Neural progenitor cell (in vitro differentiated cells): Measurements from ENCODE around the gene KLRF1. TPM values are rescaled to one million over a fixed set of nuclear protein-coding genes. Genes with fewer than 3 reads are reported as not detected.
A peak's percentile ranks its signal among the peaks of the same experiment; 100 is the strongest.

Experiments used
- DNase-seq: peaks from one replicate; pipeline ENCODE4 v3.0.0-alpha.2; 2016; ENCODE audit warnings: low spot score
- H2AFZ ChIP-seq: fragments of 200-600 bp; sonication (generic); replicated peaks from 2 replicates; pipeline ENCODE4 v1.6.1; 2016; ENCODE audit warnings: antibody characterized with exemption
- H3F3A ChIP-seq: fragments of 200-600 bp; sonication (generic); 2 replicates; pipeline ENCODE4 v1.6.1; 2016; ENCODE audit warnings: antibody characterized with exemption, low read depth
- H3K27ac ChIP-seq: fragments of 200-600 bp; sonication (generic); 2 replicates; pipeline ENCODE4 v1.5.1; 2016; ENCODE audit warnings: mild to moderate bottlenecking
- H3K27me3 ChIP-seq: fragments of 200-600 bp; sonication (generic); 2 replicates; pipeline ENCODE4 v1.6.1; 2016; ENCODE audit warnings: mild to moderate bottlenecking, moderate library complexity
- H3K36me3 ChIP-seq: fragments of 200-600 bp; sonication (generic); 2 replicates; pipeline ENCODE4 v1.5.1; 2016
- H3K4me1 ChIP-seq: fragments of 200-600 bp; sonication (generic); 2 replicates; pipeline ENCODE4 v1.6.1; 2016; ENCODE audit warnings: mixed run types
- H3K4me2 ChIP-seq: fragments of 200-600 bp; sonication (generic); 2 replicates; pipeline ENCODE4 v1.6.1; 2016
- H3K4me3 ChIP-seq: fragments of 200-600 bp; sonication (generic); 2 replicates; pipeline ENCODE4 v1.5.1; 2016
- H3K79me2 ChIP-seq: fragments of 200-600 bp; sonication (generic); 2 replicates; pipeline ENCODE4 v1.6.1; 2016; ENCODE audit warnings: low read depth
- H3K9ac ChIP-seq: fragments of 200-600 bp; sonication (generic); 2 replicates; pipeline ENCODE4 v1.6.1; 2016
- H3K9me3 ChIP-seq: fragments of 200-600 bp; sonication (generic); 2 replicates; pipeline ENCODE4 v1.5.1; 2016; ENCODE audit warnings: low read depth
- H4K20me1 ChIP-seq: fragments of 200-600 bp; sonication (generic); 2 replicates; pipeline ENCODE4 v1.6.1; 2016; ENCODE audit warnings: low read depth
- H3K27ac Mint-ChIP-seq: 3 replicates; pipeline ENCODE4 v1.8.0; 2021; ENCODE audit warnings: mixed read lengths
- H3K27me3 Mint-ChIP-seq: 2 replicates; pipeline ENCODE4 v1.8.0; 2022; ENCODE audit warnings: low read depth, mild to moderate bottlenecking, inconsistent platforms, moderate library complexity, mixed read lengths; ENCODE audit not compliant: insufficient read depth
- H3K36me3 Mint-ChIP-seq: 3 replicates; pipeline ENCODE4 v1.8.0; 2021; ENCODE audit warnings: mixed read lengths
- H3K4me1 Mint-ChIP-seq: 3 replicates; pipeline ENCODE4 v1.8.0; 2021; ENCODE audit warnings: mixed read lengths
- H3K4me3 Mint-ChIP-seq: 3 replicates; pipeline ENCODE4 v1.8.0; 2021; ENCODE audit warnings: mild to moderate bottlenecking, moderate library complexity, mixed read lengths
- H3K9me3 Mint-ChIP-seq: 3 replicates; pipeline ENCODE4 v1.8.0; 2020; ENCODE audit warnings: mixed read lengths
- EZH2 ChIP-seq: fragments of 200-600 bp; sonication (generic); IDR thresholded peaks from 2 replicates; pipeline ENCODE4 v1.6.1; 2017; ENCODE audit warnings: antibody characterized with exemption, mild to moderate bottlenecking, moderate library complexity
- EZH2phosphoT487 ChIP-seq: fragments of 200-600 bp; sonication (generic); IDR thresholded peaks from 2 replicates; pipeline ENCODE4 v1.6.1; 2017; ENCODE audit warnings: antibody characterized with exemption
- total RNA-seq: library from RNA; depleted of rRNA; stranded (reverse); fragments of >200 nt; gene quantifications from 2 replicates; pipeline ENCODE4 v1.2.3, GENCODE V29; 2015; ENCODE audit warnings: low replicate concordance
- TF ChIP-seq, protein P1 (sequence below): fragments of 200-600 bp; sonication (generic); IDR thresholded peaks from 2 replicates; pipeline ENCODE4 v1.5.1; 2017; ENCODE audit warnings: antibody characterized with exemption, mild to moderate bottlenecking

Gene KLRF1
- total RNA-seq, 1 donor from 2014 or later, result not detected

GRCh38 chr12:9796346-9796745 is 30.9 kb upstream of the KLRF1 start:
- Histone ChIP-seq H4K20me1 (no peaks in the 10 kb centered on the region), H3K27ac (no peak overlapping the region), H3K9ac (no peak overlapping the region), H2AFZ (no peak overlapping the region), H3K36me3 (no peaks in the 10 kb centered on the region), H3K79me2 (no peaks in the 10 kb centered on the region), H3K9me3 (no peaks in the 10 kb centered on the region), H3K4me3 (no peak overlapping the region), H3F3A (no peaks in the 10 kb centered on the region), H3K27me3 (no peaks in the 10 kb centered on the region), H3K4me1 (no peaks in the 10 kb centered on the region), H3K4me2 (no peak overlapping the region)
- DNase-seq, result no peak
- Mint-ChIP-seq H3K27me3 (no peaks in the 10 kb centered on the region), H3K4me3 (no peak overlapping the region), H3K9me3 (no peaks in the 10 kb centered on the region), H3K36me3 (no peaks in the 10 kb centered on the region), H3K27ac (no peak overlapping the region), H3K4me1 (no peaks in the 10 kb centered on the region)
- no peak for TF ChIP-seq EZH2
- TF ChIP-seq, protein P1, sequence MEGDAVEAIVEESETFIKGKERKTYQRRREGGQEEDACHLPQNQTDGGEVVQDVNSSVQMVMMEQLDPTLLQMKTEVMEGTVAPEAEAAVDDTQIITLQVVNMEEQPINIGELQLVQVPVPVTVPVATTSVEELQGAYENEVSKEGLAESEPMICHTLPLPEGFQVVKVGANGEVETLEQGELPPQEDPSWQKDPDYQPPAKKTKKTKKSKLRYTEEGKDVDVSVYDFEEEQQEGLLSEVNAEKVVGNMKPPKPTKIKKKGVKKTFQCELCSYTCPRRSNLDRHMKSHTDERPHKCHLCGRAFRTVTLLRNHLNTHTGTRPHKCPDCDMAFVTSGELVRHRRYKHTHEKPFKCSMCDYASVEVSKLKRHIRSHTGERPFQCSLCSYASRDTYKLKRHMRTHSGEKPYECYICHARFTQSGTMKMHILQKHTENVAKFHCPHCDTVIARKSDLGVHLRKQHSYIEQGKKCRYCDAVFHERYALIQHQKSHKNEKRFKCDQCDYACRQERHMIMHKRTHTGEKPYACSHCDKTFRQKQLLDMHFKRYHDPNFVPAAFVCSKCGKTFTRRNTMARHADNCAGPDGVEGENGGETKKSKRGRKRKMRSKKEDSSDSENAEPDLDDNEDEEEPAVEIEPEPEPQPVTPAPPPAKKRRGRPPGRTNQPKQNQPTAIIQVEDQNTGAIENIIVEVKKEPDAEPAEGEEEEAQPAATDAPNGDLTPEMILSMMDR, result no peak

DNA sequence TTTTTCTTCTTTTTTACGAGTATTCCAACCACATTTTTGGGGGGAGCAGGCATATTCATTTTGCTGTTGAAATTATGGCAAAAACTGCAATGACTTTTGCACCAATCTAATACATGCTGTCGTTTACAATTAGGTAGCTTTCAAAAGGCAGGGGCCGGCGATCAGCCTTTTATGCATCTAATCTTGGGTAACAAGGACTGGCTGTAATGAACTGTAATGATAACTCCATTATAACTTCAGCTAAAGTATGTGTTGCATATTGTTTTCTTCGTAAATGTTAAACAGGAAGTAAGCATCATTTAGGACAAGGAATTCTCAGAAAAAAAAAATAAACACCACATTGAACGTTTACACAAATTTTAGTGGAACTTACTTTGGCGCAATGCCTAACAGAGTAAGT is 30.3 kb upstream of the KLRF1 start:
- H3K27ac ChIP-seq, result no peak overlapping the region

DNA sequence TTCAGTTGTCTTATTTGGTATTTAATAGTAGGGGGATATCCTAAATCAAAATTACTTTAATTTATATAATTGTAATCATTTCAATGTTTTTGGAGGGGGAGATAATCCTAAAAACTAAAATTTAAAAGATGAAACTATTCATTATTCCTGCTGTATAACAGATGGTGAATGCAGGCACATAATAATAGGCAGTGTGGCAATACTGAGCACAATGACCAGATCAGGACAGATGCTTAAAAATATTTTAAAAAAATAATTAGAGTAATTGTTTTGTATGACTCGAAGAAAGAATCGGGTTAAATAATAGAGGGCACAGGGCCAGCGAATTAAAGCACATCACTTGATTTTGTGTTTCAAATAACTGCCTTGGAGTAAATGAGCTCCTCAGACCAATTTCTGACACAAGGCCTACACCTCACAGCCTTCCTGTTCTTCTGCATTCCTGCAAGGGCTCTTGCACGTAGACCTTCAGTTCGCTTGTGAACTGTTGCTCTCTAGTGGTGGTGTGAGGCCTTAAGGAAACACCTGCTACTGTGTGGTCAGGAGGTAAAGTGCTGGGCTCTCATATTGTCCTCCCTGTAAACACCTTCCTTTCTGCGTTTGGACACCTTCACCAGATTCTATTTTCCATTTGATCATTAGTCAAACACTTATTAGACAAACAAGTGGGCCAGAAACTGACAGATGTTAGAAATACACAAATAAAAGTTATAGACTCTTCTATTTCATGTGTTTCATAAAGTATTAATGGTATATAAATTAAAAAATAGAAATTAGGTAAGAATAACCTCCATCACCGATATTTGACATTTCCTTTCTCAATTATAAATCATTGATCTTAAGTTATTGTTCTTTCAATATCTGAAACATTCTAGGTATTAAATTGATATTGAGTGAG is 29.3 kb upstream of the KLRF1 start:
- H3K4me2 ChIP-seq, result no peak overlapping the region
- Mint-ChIP-seq H3K4me3 (no peak overlapping the region), H3K36me3 (no peaks in the 10 kb centered on the region), H3K4me1 (no peaks in the 10 kb centered on the region), H3K27ac (no peak overlapping the region), H3K9me3 (no peaks in the 10 kb centered on the region), H3K27me3 (no peaks in the 10 kb centered on the region)
- no peak overlapping the region for H3K27ac ChIP-seq
- TF ChIP-seq, protein P1, result peak; percentile 63
- TF ChIP-seq EZH2phosphoT487 (no peak), EZH2 (no peak)
- no peaks in the 10 kb centered on the region for H3K27me3 ChIP-seq
- no peaks in the 10 kb centered on the region for H3K9me3 ChIP-seq
- no peak overlapping the region for H3K4me3 ChIP-seq
- no peaks in the 10 kb centered on the region for H3K79me2 ChIP-seq
- H3F3A ChIP-seq, result no peaks in the 10 kb centered on the region
- H2AFZ ChIP-seq, result no peak overlapping the region
- no peaks in the 10 kb centered on the region for H3K4me1 ChIP-seq
- H4K20me1 ChIP-seq, result no peaks in the 10 kb centered on the region
- DNase-seq, result peak; percentile 82
- no peak overlapping the region for H3K9ac ChIP-seq
- H3K36me3 ChIP-seq, result no peaks in the 10 kb centered on the region

More for the DNA sequence above, 30.3 kb upstream of the KLRF1 start:
- Histone ChIP-seq H4K20me1 (no peaks in the 10 kb centered on the region), H2AFZ (no peak overlapping the region), H3K4me3 (no peak overlapping the region), H3K4me2 (no peak overlapping the region), H3K9me3 (no peaks in the 10 kb centered on the region), H3K36me3 (no peaks in the 10 kb centered on the region), H3K4me1 (no peaks in the 10 kb centered on the region), H3K79me2 (no peaks in the 10 kb centered on the region), H3K9ac (no peak overlapping the region), H3F3A (no peaks in the 10 kb centered on the region), H3K27me3 (no peaks in the 10 kb centered on the region)
- Mint-ChIP-seq H3K4me1 (no peaks in the 10 kb centered on the region), H3K27me3 (no peaks in the 10 kb centered on the region), H3K36me3 (no peaks in the 10 kb centered on the region), H3K27ac (no peak overlapping the region), H3K9me3 (no peaks in the 10 kb centered on the region), H3K4me3 (no peak overlapping the region)
- DNase-seq, result no peak
- TF ChIP-seq, protein P1, result no peak
- TF ChIP-seq EZH2 (no peak), EZH2phosphoT487 (no peak)
